Kidney (tissue), 14 donors: ENCODE results near the gene JMJD4. TPM values are rescaled to one million over a fixed set of nuclear protein-coding genes. Genes with fewer than 3 reads are reported as not detected.

Source experiments
- DNase-seq, 5 donors: peaks; one replicate each; pipeline ENCODE4 v3.0.0-alpha.2; 2013 to 2020
- FAIRE-seq: peaks from 2 replicates; lab custom pipeline; 2012; peaks lifted over from hg19 to GRCh38; lab: Jason Lieb, UNC
- H3K27ac ChIP-seq, 2 donors: one replicate each; pipeline ENCODE4 v1.7.0; 2013; ENCODE audit warnings: low read depth in 2 of 2, low read length in 2 of 2, inconsistent platforms in 1 of 2
- H3K27me3 ChIP-seq: one replicate; pipeline ENCODE4 v1.7.1; 2013; ENCODE audit warnings: low read length, inconsistent platforms; ENCODE audit not compliant: control insufficient read depth, insufficient read depth
- H3K36me3 ChIP-seq, 3 donors: one replicate each; pipeline versions ENCODE4 v1.7.0 to v1.7.1; 2013; ENCODE audit warnings: low read length in 3 of 3, control low read depth in 1 of 3, inconsistent platforms in 1 of 3; ENCODE audit not compliant: insufficient read depth in 3 of 3, control insufficient read depth in 2 of 3
- H3K4me1 ChIP-seq, 3 donors: one replicate each; pipeline versions ENCODE4 v1.7.0 to v1.7.1; 2013; ENCODE audit warnings: low read length in 3 of 3, inconsistent platforms in 1 of 3, low read depth in 1 of 3; ENCODE audit not compliant: control insufficient read depth in 2 of 3, insufficient read depth in 2 of 3
- H3K4me3 ChIP-seq, 3 donors: one replicate each; pipeline versions ENCODE4 v1.7.0 to v1.8.1; 2013; ENCODE audit warnings: low read length in 3 of 3, control low read depth in 1 of 3, inconsistent platforms in 1 of 3
- H3K9ac ChIP-seq, 3 donors: one replicate each; pipeline versions ENCODE4 v1.7.0 to v1.7.1; 2013; ENCODE audit warnings: low read length in 3 of 3, control low read depth in 1 of 3, inconsistent platforms in 1 of 3
- H3K9me3 ChIP-seq, 3 donors: one replicate each; pipeline versions ENCODE4 v1.7.0 to v1.7.1; 2013; ENCODE audit warnings: low read length in 3 of 3, control low read depth in 1 of 3, inconsistent platforms in 1 of 3; ENCODE audit not compliant: control insufficient read depth in 2 of 3, insufficient read depth in 1 of 3
- CTCF ChIP-seq: IDR thresholded peaks from 3 replicates; pipeline ENCODE4 v1.5.1; 2012; ENCODE audit warnings: mild to moderate bottlenecking, moderate library complexity, borderline replicate concordance; ENCODE audit not compliant: insufficient read depth; ENCODE audit errors: extremely low read depth
- intact Hi-C: fragments of 100-400 bp; cut with DNase I; formaldehyde crosslinking; loops from one replicate; pipeline ENCODE4 v1.11.1; 2022
- polyA plus RNA-seq: library from polyadenylated mRNA; stranded (reverse); fragments of 350-450 nt; fragmentation: Illumina TruSeq; extraction: RNeasy Lipid Tissue Mini Kit (QIAGEN cat#74804); gene quantifications from one replicate; pipeline ENCODE4 v1.2.3, GENCODE V29; 2014; ENCODE audit warnings: low read depth, low replicate concordance; ENCODE audit not compliant: insufficient read depth
- total RNA-seq: library from RNA; stranded (reverse); fragmentation: NEBNext Ultra II Directional; extraction: Animal tissue kit (Norgen Biotek cat#: 25700); gene quantifications from one replicate; pipeline ENCODE4 v1.2.1, GENCODE V29; 2021
- donor health status: control.
- donor health status: control.
- donor health status: control.
- donor health status: control.
- donor health status: control.
- donor health status: DM: yes; HTN: yes; CAD: no.
- donor health status: Normal renal cell carcinoma (clear cell type).

JMJD4 gene
- total and polyA plus RNA-seq, 2 donors from 2014 or later, result 12.6 to 15.9 TPM

DNA sequence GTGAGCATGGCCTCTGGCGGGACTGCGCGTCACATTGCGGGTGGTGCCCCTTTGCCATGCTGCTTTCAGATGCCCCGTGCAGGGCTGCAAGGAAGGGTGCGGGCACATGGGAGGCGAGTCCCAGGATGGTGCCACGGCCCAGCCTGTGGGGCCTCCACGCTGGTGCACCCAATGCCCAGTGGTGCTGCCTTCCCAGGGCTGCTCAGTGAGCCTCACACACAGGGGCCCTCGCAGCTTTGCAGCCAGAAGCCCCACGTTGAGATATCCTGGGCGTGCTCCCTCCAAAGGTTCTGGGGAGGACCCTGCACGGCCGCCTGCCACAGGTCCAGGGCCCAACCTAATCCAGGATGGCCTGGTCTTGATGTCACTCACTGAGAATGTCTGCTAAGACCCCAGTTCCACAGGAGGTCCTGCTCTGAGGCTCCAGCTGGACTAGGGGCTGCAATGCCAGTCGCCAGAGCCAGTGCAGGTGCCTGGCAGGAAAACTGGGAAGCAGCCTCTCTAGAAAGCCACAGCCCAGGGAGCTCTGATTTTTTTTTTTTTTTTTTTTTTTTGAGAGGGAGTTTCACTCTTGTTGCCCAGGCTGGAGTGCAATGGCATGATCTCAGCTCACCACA is 46.3 kb upstream of the JMJD4 start:
- Histone ChIP-seq H3K36me3 (no peaks in the 10 kb centered on the region), H3K9ac (no peak overlapping the region), H3K4me3 (no peak overlapping the region), H3K4me1 (peaks cover 0 to 4% (median 1%) of the 10 kb centered on the region in 3 donors), H3K27ac (no peak overlapping the region), H3K27me3 (no peaks in the 10 kb centered on the region), H3K9me3 (no peaks in the 10 kb centered on the region)
- peak in 3 of 5 donors; percentile 9 to 57 (median 23) for DNase-seq
- intact Hi-C loops, result no loop called here
- TF ChIP-seq CTCF, result no peak
- FAIRE-seq, result no peak

GRCh38 chr1:227780101-227781044 is 45.3 kb upstream of the JMJD4 start:
- Histone ChIP-seq H3K9ac (no peak overlapping the region), H3K4me3 (no peak overlapping the region), H3K4me1 (no peaks in the 10 kb centered on the region), H3K27me3 (no peaks in the 10 kb centered on the region), H3K9me3 (no peaks in the 10 kb centered on the region), H3K36me3 (no peaks in the 10 kb centered on the region), H3K27ac (no peak overlapping the region)
- no peak for TF ChIP-seq CTCF
- FAIRE-seq (no peak), DNase-seq (peak in 2 of 5 donors; percentile 6 to 25)
- intact Hi-C loops, result no loop called here

- H3K4me1 ChIP-seq, result no peaks in the 10 kb centered on the region
- H3K27me3 ChIP-seq, result no peaks in the 10 kb centered on the region
- intact Hi-C loops, result no loop called here
- no peaks in the 10 kb centered on the region for H3K36me3 ChIP-seq
- H3K27ac ChIP-seq, result no peak overlapping the region
- no peaks in the 10 kb centered on the region for H3K9me3 ChIP-seq
- DNase-seq (peak in 2 of 5 donors; percentile 8 to 63), FAIRE-seq (no peak)
- no peak for TF ChIP-seq CTCF
- H3K9ac ChIP-seq, result no peak overlapping the region
- no peak overlapping the region for H3K4me3 ChIP-seq
Observed at GRCh38 chr1:227779685-227780084, 44.6 kb upstream of the JMJD4 start.
